GM12872 (cell line): ENCODE measurements around the gene FBXW8.

Experiments
- CTCF ChIP-seq: IDR thresholded peaks from 3 replicates; pipeline ENCODE4 v1.5.1; 2011; ENCODE audit warnings: low read depth, mild to moderate bottlenecking, low read length, moderate library complexity; ENCODE audit not compliant: insufficient read depth

FBXW8 gene

GRCh38 chr12:117028254-117028653 is 117.5 kb downstream of the FBXW8 start:
- TF ChIP-seq CTCF, result no peak

DNA sequence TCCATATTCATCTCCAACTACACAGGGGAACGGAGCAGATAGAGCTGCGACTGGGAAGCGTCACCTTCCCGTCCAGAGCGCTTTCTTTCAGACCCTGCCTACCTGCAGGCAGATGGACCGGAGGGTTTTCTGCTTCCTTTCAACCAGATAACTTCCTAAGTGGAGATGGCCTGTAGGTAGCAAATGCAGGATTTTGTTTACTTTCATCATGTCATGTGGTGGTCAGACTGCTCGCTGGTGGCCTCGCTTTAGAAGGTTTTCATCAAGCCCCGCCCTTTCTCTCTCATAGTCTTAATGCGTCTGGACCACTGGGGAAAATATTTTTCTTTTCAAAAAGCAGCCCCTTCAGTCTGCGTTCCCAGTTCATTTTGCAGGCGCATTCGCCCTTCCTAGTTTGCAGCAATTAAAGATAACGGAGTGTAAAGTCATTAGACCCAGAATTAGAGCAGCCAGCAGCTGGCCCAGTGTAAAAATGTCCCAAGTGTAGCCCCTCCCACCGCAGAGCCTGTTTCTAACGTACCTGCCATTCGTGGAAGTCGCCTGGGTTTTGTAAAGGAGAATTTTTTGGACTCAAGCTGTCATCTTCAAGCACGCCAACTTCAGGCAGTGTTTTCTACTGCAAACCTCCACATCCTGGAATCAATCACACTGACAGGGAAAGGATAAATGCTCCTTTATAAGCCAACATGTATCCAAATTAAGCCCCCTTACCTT is 119.6 kb downstream of the FBXW8 start:
- TF ChIP-seq CTCF, result no peak

- TF ChIP-seq CTCF, result no peak
Observed at GRCh38 chr12:117031843-117032592, 121.3 kb downstream of the FBXW8 start.

GRCh38 chr12:117032593-117033381 is 122.0 kb downstream of the FBXW8 start:
- no peak for TF ChIP-seq CTCF

GRCh38 chr12:117033382-117034221 is 122.9 kb downstream of the FBXW8 start:
- TF ChIP-seq CTCF, result no peak

DNA sequence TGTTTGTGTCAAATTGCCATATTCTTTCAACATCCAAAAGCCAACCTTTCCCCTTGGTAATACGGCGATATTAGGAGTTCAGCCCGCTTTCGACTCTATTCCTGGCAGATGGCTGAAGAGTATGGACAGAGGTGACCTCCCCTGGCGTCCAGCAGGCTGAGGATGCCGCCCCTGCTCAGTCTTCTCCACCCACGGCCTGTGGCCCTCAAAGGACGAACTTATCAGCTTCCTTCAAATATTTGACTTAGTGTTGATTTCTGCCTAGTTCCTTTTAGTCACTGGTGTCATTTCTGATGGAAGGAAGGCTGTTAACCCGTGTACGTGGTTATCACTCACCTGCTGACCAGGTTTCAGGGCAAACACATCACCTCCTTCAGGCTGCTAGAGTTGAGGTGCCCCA is 123.5 kb downstream of the FBXW8 start:
- TF ChIP-seq CTCF, result no peak
